ENCODE measurements around the gene FSTL3. TPM values are rescaled to one million over a fixed set of nuclear protein-coding genes. Genes with fewer than 3 reads are reported as not detected.

Gene FSTL3
- total and polyA plus RNA-seq, 12 donors: 87.4 to 464 (median 176) TPM

DNA sequence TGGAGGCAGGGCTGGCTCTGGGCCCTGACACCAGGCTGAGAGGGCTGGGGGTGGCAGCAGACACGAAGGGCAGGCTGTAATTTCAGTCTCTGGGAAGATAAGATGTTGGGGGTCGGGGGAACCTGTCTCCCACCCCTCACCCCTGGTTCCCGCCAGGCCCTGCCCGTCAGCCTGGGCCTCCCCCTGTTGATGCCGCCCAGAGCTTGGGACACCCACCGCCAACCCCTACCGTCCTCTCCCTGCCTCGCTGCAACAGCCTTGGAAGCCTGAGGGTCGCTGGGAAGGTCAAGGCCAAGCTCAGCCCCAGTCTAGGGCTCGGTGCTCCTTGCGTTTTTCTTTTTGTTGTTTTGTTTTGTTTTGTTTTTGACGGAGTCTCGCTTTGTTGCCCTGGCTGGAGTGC lies 47.1 kb downstream of the FSTL3 start:
- TF ChIP-seq, protein P1, sequence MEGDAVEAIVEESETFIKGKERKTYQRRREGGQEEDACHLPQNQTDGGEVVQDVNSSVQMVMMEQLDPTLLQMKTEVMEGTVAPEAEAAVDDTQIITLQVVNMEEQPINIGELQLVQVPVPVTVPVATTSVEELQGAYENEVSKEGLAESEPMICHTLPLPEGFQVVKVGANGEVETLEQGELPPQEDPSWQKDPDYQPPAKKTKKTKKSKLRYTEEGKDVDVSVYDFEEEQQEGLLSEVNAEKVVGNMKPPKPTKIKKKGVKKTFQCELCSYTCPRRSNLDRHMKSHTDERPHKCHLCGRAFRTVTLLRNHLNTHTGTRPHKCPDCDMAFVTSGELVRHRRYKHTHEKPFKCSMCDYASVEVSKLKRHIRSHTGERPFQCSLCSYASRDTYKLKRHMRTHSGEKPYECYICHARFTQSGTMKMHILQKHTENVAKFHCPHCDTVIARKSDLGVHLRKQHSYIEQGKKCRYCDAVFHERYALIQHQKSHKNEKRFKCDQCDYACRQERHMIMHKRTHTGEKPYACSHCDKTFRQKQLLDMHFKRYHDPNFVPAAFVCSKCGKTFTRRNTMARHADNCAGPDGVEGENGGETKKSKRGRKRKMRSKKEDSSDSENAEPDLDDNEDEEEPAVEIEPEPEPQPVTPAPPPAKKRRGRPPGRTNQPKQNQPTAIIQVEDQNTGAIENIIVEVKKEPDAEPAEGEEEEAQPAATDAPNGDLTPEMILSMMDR (IDR thresholded peaks at IDR 0.05): no peak
- TF ChIP-seq POLR2A (IDR thresholded peaks at IDR 0.05): no peak
- intact Hi-C loops (cut with DNase I): no loop called here
- WGBS, 4 donors: 43 to 79% (median 66%) methylated on average over 6 to 13 of the region's 13 CpGs
- H3K27me3 ChIP-seq: no peaks in the 10 kb centered on the region
- DNase-seq: no peak
- no peak overlapping the region for H3K4me3 ChIP-seq
- H3K36me3 ChIP-seq (replicated peaks in 1 of 2): no peaks in the 10 kb centered on the region
- no peaks in the 10 kb centered on the region for H3K9me3 ChIP-seq (replicated peaks in 1 of 3)
- peaks cover 19 to 23% of the 10 kb centered on the region in 2 donors for H3K4me1 ChIP-seq (replicated peaks in 1 of 2)
- peak overlapping the region in 1 of 5 donors; percentile 58 for H3K27ac ChIP-seq

DNA sequence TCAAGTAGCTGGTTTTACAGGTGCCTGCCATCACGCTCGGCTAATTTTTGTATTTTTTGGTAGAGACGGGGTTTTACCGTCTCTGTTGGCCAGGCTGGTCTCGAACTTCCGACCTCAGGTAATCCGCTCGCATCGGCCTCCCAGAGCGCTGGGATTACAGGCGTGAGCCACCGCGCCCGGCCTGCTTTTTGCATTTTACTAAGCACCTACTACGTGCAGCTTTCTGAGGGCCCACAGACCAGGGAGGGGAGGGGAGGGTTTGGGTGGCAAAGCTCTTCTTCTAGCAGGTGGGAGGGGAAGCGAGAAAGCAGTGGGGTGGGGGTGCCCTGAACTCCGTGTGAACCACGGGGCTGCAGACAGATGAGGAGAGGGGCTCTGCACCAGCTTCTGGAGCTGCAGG lies 47.5 kb downstream of the FSTL3 start:
- Histone ChIP-seq H3K36me3 (replicated peaks in 1 of 2) (no peaks in the 10 kb centered on the region), H3K4me1 (replicated peaks in 1 of 2) (peaks cover 15 to 19% of the 10 kb centered on the region in 2 donors), H3K4me3 (no peak overlapping the region), H3K27ac (no peak overlapping the region), H3K27me3 (no peaks in the 10 kb centered on the region), H3K9me3 (replicated peaks in 1 of 3) (no peaks in the 10 kb centered on the region)
- 80 to 94% (median 92%) methylated on average over 18 of the region's 18 CpGs for WGBS, 4 donors
- TF ChIP-seq, protein P1 (IDR thresholded peaks at IDR 0.05): no peak
- no peak for TF ChIP-seq POLR2A (IDR thresholded peaks at IDR 0.05)
- no peak for DNase-seq
- intact Hi-C loops (cut with DNase I): no loop called here

DNA sequence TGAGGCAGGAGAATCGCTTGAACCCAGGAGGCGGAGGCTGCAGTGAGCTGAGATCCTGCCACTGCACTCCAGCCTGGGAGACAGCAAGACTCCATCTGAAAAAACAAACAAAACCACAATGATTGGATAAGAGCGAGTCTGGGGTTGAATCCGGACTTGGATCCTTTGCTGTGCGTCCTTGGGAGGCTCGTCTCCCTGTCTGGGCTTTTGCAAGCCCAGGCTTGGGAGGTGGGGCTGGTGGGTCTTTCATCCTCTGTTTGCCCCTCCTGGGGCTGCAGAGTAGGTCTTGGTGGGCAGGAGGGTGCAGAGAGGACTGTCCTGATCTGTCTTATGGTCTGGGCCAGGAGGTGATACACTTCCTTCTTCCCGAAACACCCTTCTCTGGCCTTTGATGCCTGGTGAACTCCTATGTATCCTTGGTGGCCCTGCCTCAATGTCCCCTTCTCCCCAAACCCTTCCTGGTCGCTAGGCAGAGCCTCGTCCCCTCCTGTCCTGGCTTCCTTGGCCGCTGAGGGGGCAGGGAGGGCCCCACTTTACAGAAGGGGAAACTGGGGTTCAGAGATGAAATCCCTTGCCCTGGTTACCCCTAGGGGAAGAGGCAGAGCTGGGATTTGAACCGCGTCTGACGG lies 49.4 kb downstream of the FSTL3 start:
- 85 to 93% (median 88%) methylated on average over 13 of the region's 13 CpGs for WGBS, 4 donors
- Histone ChIP-seq H3K27me3 (no peaks in the 10 kb centered on the region), H3K4me1 (replicated peaks in 1 of 2) (peaks cover 3 to 4% of the 10 kb centered on the region in 2 donors), H3K4me3 (no peak overlapping the region), H3K9me3 (replicated peaks in 1 of 3) (no peaks in the 10 kb centered on the region), H3K27ac (no peak overlapping the region), H3K36me3 (replicated peaks in 1 of 2) (no peaks in the 10 kb centered on the region)
- intact Hi-C loops (cut with DNase I): no loop called here
- no peak for TF ChIP-seq POLR2A (IDR thresholded peaks at IDR 0.05)
- TF ChIP-seq, protein P1 (IDR thresholded peaks at IDR 0.05): no peak
- DNase-seq: no peak

DNA sequence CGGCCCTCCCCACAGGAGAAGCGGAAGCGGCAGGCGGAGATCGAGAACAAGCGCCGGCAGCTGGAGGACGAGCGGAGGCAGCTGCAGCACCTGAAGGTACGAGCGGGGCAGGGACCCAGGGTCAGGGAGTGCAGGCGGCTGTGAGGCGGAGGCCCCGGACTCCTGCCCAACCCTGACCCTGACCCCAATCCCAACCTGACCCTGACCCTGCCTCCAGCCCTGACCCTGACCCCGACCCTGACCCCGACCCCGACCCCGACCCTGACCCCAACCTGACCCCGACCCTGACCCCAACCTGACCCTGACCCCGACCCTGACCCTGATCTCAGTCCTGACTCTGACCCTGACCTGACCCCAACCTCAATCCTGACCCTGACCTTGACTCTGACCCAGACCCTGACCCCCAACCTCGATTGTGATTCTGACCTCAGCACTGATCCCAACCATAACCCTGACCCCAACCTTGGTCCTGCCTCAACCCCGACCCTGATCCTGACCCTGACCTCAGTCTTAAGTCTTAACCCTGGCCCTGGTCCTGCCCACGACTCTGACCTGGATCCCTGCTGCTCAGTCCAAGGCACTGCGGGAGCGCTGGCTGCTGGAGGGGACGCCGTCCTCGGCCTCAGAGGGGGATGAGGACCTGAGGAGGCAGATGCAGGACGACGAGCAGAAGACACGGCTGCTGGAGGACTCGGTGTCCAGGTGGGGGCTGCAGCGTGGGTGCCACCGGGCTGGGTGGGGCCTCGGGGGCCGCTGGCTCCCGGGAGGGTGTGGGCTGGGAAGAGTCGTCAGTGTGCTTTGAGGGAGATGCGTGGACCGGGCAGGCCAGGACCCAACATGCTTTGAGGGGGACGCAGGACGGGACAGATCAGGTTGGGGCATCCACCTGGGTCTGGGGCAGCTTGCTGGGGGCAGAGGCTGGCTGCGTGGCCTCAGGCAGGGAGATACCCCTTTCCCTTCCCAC lies 51.1 kb downstream of the FSTL3 start:
- 75 to 84% (median 78%) methylated on average over 24 to 43 of the region's 43 CpGs for WGBS, 4 donors
- peak overlapping the region in 3 of 5 donors; percentile 46 to 88 (median 73) for H3K27ac ChIP-seq
- intact Hi-C loops (cut with DNase I): no loop called here
- no peaks in the 10 kb centered on the region for H3K27me3 ChIP-seq
- no peak overlapping the region for H3K4me3 ChIP-seq
- H3K4me1 ChIP-seq (replicated peaks in 1 of 2): peaks cover 0 to 3% of the 10 kb centered on the region in 2 donors
- no peak for TF ChIP-seq POLR2A (IDR thresholded peaks at IDR 0.05)
- TF ChIP-seq, protein P1 (IDR thresholded peaks at IDR 0.05): peak in 1 of 6 experiments; percentile 15
- DNase-seq: no peak
- H3K36me3 ChIP-seq (replicated peaks in 1 of 2): no peaks in the 10 kb centered on the region
- no peaks in the 10 kb centered on the region for H3K9me3 ChIP-seq (replicated peaks in 1 of 3)
